ENCODE measurements around the gene LAYN.

- TF ChIP-seq POLR2A (IDR thresholded peaks at IDR 0.05; ENCODE audit: low read depth, low read length) (no peak), TAF1 (IDR thresholded peaks at IDR 0.05; ENCODE audit: borderline replicate concordance, low read depth, low read length) (no peak), POLR2AphosphoS5 (IDR thresholded peaks at IDR 0.05; ENCODE audit: low read depth, low read length) (no peak)
Observed at GRCh38 chr11:111550258-111550657, 9.7 kb downstream of the LAYN start.
